A549 (cell line): ENCODE results near the gene NEK1. TPM values are rescaled to one million over a fixed set of nuclear protein-coding genes. Genes with fewer than 3 reads are reported as not detected.

ENCODE experiments used
- ATAC-seq, 2 experiments: fragments of 200-7000 bp in 1 of 2; fragments of >200 bp in 1 of 2; cut with Nextera tagmentation in 1 of 2; cut with Tn5 transposase in 1 of 2; 3 replicates each; pipeline versions ENCODE4 v1.8.0 to v1.9.1; 2018 to 2020; ENCODE audit warnings: mild to moderate bottlenecking in 1 of 2, moderate library complexity in 1 of 2
- CTCF ChIA-PET: fragments of 300-600 bp; sonication (Branson Sonifier 250); formaldehyde crosslinking; extraction: SDS; loops from one replicate; lab custom pipeline; 2021; ENCODE audit warnings: antibody characterized with exemption, inconsistent platforms; lab: Yijun Ruan, JAX
- POLR2A ChIA-PET: fragments of 350-600 bp; formaldehyde crosslinking; extraction: SDS; loops from one replicate; lab custom pipeline; 2021; ENCODE audit warnings: antibody characterized with exemption, inconsistent platforms; lab: Yijun Ruan, JAX
- DNase-seq, 2 experiments: peaks; one replicate each; pipeline versions ENCODE4 v3.0.0 to v3.0.0-alpha.2; 2011 to 2016; ENCODE audit warnings: low read depth in 1 of 2, low spot score in 1 of 2
- FAIRE-seq: peaks from 2 replicates; lab custom pipeline; 2011; peaks lifted over from hg19 to GRCh38; lab: Jason Lieb, UNC
- H3K27ac ChIP-seq, 2 experiments: fragments of >200 bp; sonication (Bioruptor Twin); formaldehyde crosslinking; 3 replicates each; pipeline ENCODE4 v1.5.1; 2016 to 2017
- H3K4me1 ChIP-seq: fragments of >200 bp; sonication (Bioruptor Twin); formaldehyde crosslinking; 3 replicates; pipeline ENCODE4 v1.6.1; 2016
- H3K4me2 ChIP-seq: fragments of >200 bp; sonication (Bioruptor Twin); formaldehyde crosslinking; 3 replicates; pipeline ENCODE4 v1.6.1; 2016
- H3K4me3 ChIP-seq: fragments of >200 bp; sonication (Bioruptor Twin); formaldehyde crosslinking; 3 replicates; pipeline ENCODE4 v1.5.1; 2016
- H3K9me3 ChIP-seq: fragments of >200 bp; sonication (Bioruptor Twin); formaldehyde crosslinking; 3 replicates; pipeline ENCODE4 v1.6.1; 2016
- CHD2 ChIP-seq: fragments of 150-350 bp; IDR thresholded peaks from 2 replicates; pipeline ENCODE4 v1.6.1; 2014; ENCODE audit warnings: low read length; ENCODE audit not compliant: partially characterized antibody
- EHMT2 ChIP-seq: fragments of 200-600 bp; sonication (generic); IDR thresholded peaks from 2 replicates; pipeline ENCODE4 v1.6.1; 2016; ENCODE audit warnings: antibody characterized with exemption, low read depth, mild to moderate bottlenecking, moderate library complexity
- ESRRA ChIP-seq: fragments of 150-350 bp; IDR thresholded peaks from 2 replicates; pipeline ENCODE4 v1.6.1; 2014; ENCODE audit warnings: mild to moderate bottlenecking, low read length, borderline replicate concordance
- FOSL2 ChIP-seq, 2 experiments: fragments of 450-650 bp in 1 of 2; fragments of >200 bp in 1 of 2; sonication (Bioruptor Twin) in 1 of 2; formaldehyde crosslinking; IDR thresholded peaks; 2 replicates each; pipeline versions ENCODE4 v1.5.0 to v1.6.1; 2016 to 2020; ENCODE audit warnings: mild to moderate bottlenecking in 1 of 2, moderate library complexity in 1 of 2
- HES2 ChIP-seq: fragments of >200 bp; sonication (Bioruptor Twin); formaldehyde crosslinking; IDR thresholded peaks from 2 replicates; pipeline ENCODE4 v1.6.1; 2016
- JUN ChIP-seq, 2 experiments: fragments of >200 bp; sonication (Bioruptor Twin); formaldehyde crosslinking; IDR thresholded peaks; 2 replicates in 1 of 2; 3 replicates in 1 of 2; pipeline ENCODE4 v1.6.1; 2016 to 2017
- JUNB ChIP-seq: fragments of >200 bp; sonication (Bioruptor Twin); formaldehyde crosslinking; IDR thresholded peaks from 2 replicates; pipeline ENCODE4 v1.6.1; 2016
- KDM1A ChIP-seq: fragments of 200-600 bp; sonication (generic); IDR thresholded peaks from 2 replicates; pipeline ENCODE4 v1.6.1; 2016; ENCODE audit warnings: low read depth, mild to moderate bottlenecking
- NR3C1 ChIP-seq: fragments of >200 bp; sonication (Bioruptor Twin); formaldehyde crosslinking; IDR thresholded peaks from 3 replicates; pipeline ENCODE4 v1.6.1; 2017
- PHF8 ChIP-seq: fragments of 200-600 bp; sonication (generic); IDR thresholded peaks from 2 replicates; pipeline ENCODE4 v1.6.1; 2016; ENCODE audit warnings: low read depth, mild to moderate bottlenecking, antibody characterized with exemption, moderate library complexity, borderline replicate concordance
- SMC3 ChIP-seq: fragments of >200 bp; sonication (Bioruptor Twin); formaldehyde crosslinking; IDR thresholded peaks from 3 replicates; pipeline ENCODE4 v1.6.1; 2018; ENCODE audit warnings: inconsistent platforms
- SREBF2 ChIP-seq: fragments of 450-650 bp; IDR thresholded peaks from 2 replicates; pipeline ENCODE4 v1.6.1; 2014; ENCODE audit warnings: mild to moderate bottlenecking, moderate library complexity
- USF2 ChIP-seq: fragments of 450-650 bp; IDR thresholded peaks from 2 replicates; pipeline ENCODE4 v1.6.1; 2014; ENCODE audit warnings: antibody characterized with exemption
- ZNF302 ChIP-seq: fragments of 250-450 bp; sonication (Bioruptor Pico); IDR thresholded peaks from 2 replicates; pipeline ENCODE4 v1.9.0; 2021; ENCODE audit warnings: inconsistent platforms, mild to moderate bottlenecking, moderate library complexity
- WGBS: methylation state at CpG from one replicate; pipeline ENCODE4 v1.1.6; 2017; ENCODE audit errors: missing lambda C conversion rate; 5-methylcytosine and 5-hydroxymethylcytosine counted together
- polyA plus RNA-seq, 4 experiments: library from polyadenylated mRNA; depleted of rRNA in 3 of 4; stranded (reverse); fragments of >200 nt; fragmentation: RNase III in 1 of 4; extraction: RNeasy Plus Mini Kit Qiagen cat#74134 plus additional on column Dnase treatment in 1 of 4; gene quantifications; 2 replicates in 3 of 4; 3 replicates in 1 of 4; pipeline ENCODE4 v1.2.3, GENCODE V29; 2011 to 2017
- TF ChIP-seq, protein P1 (sequence below): fragments of 200-600 bp; sonication (generic); IDR thresholded peaks from 2 replicates; pipeline ENCODE4 v1.6.1; 2016; ENCODE audit warnings: antibody characterized with exemption, mild to moderate bottlenecking, moderate library complexity
- TF ChIP-seq, protein P2 (sequence below): fragments of >200 bp; sonication (Bioruptor Twin); formaldehyde crosslinking; IDR thresholded peaks from 3 replicates; pipeline ENCODE4 v1.6.1; 2016
- TF ChIP-seq, protein P3 (sequence below): IDR thresholded peaks from 2 replicates; pipeline ENCODE4 v1.6.1; 2012
- TF ChIP-seq, protein P4 (sequence below): fragments of 250-450 bp; sonication (Bioruptor Pico); IDR thresholded peaks from 2 replicates; pipeline ENCODE4 v1.5.0; 2021; ENCODE audit warnings: mild to moderate bottlenecking, moderate library complexity, borderline replicate concordance
- TF ChIP-seq, protein P5 (sequence below): IDR thresholded peaks from 2 replicates; pipeline ENCODE4 v1.6.1; 2012; ENCODE audit warnings: low read depth, borderline replicate concordance

Gene NEK1
- polyA plus RNA-seq, 2 of the 4 experiments (the other 2 are of a cell fraction), result 3.2 to 5.8 TPM

DNA sequence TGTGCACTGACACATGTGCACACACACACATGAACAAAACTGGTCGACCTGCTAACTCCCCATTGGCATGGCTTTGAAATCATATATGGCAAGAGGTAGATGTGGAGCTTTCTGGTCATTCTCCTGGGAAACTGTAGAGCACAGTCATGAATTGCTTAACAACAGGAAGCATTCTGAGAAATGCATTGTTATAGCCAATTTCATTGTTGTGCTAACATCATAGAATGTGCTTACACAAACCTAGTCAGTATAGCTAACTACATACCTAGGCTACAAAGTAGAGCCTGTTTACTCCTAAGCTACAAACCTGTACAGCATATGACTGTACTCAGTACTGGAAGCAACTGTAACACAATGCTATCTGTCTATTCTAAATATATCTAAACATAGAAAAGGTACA lies 207.4 kb downstream of the NEK1 start:
- Histone ChIP-seq H3K4me2 (no peak overlapping the region), H3K27ac (no peak overlapping the region)
- FAIRE-seq, result no peak
- TF ChIP-seq USF2 (no peak), EHMT2 (no peak), JUN (IDR thresholded peaks at IDR 0.05) (no peak), SREBF2 (no peak), SMC3 (no peak), ESRRA (no peak), FOSL2 (IDR thresholded peaks at IDR 0.05) (no peak), FOSL2 (CRISPR knock-in tag; IDR thresholded peaks at IDR 0.05) (no peak)
- TF ChIP-seq, protein P1, sequence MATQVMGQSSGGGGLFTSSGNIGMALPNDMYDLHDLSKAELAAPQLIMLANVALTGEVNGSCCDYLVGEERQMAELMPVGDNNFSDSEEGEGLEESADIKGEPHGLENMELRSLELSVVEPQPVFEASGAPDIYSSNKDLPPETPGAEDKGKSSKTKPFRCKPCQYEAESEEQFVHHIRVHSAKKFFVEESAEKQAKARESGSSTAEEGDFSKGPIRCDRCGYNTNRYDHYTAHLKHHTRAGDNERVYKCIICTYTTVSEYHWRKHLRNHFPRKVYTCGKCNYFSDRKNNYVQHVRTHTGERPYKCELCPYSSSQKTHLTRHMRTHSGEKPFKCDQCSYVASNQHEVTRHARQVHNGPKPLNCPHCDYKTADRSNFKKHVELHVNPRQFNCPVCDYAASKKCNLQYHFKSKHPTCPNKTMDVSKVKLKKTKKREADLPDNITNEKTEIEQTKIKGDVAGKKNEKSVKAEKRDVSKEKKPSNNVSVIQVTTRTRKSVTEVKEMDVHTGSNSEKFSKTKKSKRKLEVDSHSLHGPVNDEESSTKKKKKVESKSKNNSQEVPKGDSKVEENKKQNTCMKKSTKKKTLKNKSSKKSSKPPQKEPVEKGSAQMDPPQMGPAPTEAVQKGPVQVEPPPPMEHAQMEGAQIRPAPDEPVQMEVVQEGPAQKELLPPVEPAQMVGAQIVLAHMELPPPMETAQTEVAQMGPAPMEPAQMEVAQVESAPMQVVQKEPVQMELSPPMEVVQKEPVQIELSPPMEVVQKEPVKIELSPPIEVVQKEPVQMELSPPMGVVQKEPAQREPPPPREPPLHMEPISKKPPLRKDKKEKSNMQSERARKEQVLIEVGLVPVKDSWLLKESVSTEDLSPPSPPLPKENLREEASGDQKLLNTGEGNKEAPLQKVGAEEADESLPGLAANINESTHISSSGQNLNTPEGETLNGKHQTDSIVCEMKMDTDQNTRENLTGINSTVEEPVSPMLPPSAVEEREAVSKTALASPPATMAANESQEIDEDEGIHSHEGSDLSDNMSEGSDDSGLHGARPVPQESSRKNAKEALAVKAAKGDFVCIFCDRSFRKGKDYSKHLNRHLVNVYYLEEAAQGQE, result no peak
- TF ChIP-seq, protein P2, sequence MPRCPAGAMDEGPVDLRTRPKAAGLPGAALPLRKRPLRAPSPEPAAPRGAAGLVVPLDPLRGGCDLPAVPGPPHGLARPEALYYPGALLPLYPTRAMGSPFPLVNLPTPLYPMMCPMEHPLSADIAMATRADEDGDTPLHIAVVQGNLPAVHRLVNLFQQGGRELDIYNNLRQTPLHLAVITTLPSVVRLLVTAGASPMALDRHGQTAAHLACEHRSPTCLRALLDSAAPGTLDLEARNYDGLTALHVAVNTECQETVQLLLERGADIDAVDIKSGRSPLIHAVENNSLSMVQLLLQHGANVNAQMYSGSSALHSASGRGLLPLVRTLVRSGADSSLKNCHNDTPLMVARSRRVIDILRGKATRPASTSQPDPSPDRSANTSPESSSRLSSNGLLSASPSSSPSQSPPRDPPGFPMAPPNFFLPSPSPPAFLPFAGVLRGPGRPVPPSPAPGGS, result no peak
- TF ChIP-seq, all 56 proteins: peak for 0
- Histone ChIP-seq H3K9me3 (no peaks in the 10 kb centered on the region), H3K4me3 (no peak overlapping the region), H3K4me1 (no peaks in the 10 kb centered on the region)
- ATAC-seq (peak in 1 of 2 experiments; percentile 46; a peak in 2 of 6 replicates), DNase-seq (peak in 1 of 2 experiments; percentile 19)
- CTCF ChIA-PET, result interaction anchor here (1.5 kb wide), 1 partner anchor 13 kb away, joined by 3 read pairs; no protein-coding TSS in a partner anchor
- WGBS, result 0% methylated on average over 1 of the region's 1 CpG
- POLR2A ChIA-PET, result no interaction called here

DNA sequence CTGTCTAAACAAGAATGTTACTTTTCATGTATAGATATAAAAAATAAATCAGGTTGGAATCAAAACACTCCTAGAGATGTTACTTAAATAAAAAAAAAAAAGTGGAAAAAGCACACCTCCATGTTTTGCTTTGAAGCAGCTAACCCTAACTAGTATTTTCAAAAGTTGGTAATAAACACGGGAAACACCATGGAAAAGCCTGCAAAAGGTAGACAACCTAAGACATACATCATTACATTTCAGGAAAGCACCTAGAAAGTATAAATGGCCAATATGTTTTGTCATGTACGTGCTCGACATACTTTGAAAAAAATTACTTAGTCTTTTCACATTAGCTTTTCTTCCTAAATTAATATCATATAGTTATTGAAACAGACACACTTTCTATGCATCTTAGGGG lies 211.6 kb downstream of the NEK1 start:
- DNase-seq (no peak), ATAC-seq (no peak), FAIRE-seq (no peak)
- H3K4me3 ChIP-seq, result no peak overlapping the region
- H3K4me1 ChIP-seq, result no peaks in the 10 kb centered on the region
- no peaks in the 10 kb centered on the region for H3K9me3 ChIP-seq
- ChIA-PET CTCF (no interaction called here), POLR2A (no interaction called here)
- no peak overlapping the region for H3K4me2 ChIP-seq
- no peak overlapping the region for H3K27ac ChIP-seq
- 78% methylated on average over 3 of the region's 3 CpGs for WGBS
- TF ChIP-seq FOSL2 (IDR thresholded peaks at IDR 0.05) (no peak), FOSL2 (CRISPR knock-in tag; IDR thresholded peaks at IDR 0.05) (no peak), JUN (IDR thresholded peaks at IDR 0.05) (no peak), KDM1A (no peak), HES2 (no peak), CHD2 (no peak), JUNB (no peak), ZNF302 (CRISPR knock-in tag) (no peak), NR3C1 (no peak), PHF8 (no peak)
- TF ChIP-seq, protein P3, sequence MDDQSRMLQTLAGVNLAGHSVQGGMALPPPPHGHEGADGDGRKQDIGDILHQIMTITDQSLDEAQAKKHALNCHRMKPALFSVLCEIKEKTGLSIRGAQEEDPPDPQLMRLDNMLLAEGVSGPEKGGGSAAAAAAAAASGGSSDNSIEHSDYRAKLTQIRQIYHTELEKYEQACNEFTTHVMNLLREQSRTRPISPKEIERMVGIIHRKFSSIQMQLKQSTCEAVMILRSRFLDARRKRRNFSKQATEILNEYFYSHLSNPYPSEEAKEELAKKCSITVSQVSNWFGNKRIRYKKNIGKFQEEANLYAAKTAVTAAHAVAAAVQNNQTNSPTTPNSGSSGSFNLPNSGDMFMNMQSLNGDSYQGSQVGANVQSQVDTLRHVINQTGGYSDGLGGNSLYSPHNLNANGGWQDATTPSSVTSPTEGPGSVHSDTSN, result no peak
- TF ChIP-seq, protein P4, sequence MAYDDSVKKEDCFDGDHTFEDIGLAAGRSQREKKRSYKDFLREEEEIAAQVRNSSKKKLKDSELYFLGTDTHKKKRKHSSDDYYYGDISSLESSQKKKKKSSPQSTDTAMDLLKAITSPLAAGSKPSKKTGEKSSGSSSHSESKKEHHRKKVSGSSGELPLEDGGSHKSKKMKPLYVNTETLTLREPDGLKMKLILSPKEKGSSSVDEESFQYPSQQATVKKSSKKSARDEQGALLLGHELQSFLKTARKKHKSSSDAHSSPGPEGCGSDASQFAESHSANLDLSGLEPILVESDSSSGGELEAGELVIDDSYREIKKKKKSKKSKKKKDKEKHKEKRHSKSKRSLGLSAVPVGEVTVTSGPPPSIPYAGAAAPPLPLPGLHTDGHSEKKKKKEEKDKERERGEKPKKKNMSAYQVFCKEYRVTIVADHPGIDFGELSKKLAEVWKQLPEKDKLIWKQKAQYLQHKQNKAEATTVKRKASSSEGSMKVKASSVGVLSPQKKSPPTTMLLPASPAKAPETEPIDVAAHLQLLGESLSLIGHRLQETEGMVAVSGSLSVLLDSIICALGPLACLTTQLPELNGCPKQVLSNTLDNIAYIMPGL, result no peak
- TF ChIP-seq, protein P2, result no peak
- TF ChIP-seq, protein P5, sequence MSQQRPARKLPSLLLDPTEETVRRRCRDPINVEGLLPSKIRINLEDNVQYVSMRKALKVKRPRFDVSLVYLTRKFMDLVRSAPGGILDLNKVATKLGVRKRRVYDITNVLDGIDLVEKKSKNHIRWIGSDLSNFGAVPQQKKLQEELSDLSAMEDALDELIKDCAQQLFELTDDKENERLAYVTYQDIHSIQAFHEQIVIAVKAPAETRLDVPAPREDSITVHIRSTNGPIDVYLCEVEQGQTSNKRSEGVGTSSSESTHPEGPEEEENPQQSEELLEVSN, result no peak
